Skin epidermis (tissue), 12 donors: ENCODE measurements around the gene TPD52L3.
A peak's percentile ranks its signal among the peaks of the same experiment; 100 is the strongest.

Experiments
- H3K27ac ChIP-seq, 21 experiments: fragments of 200-600 bp; sonication (generic) in 11 of 21; one replicate each; pipeline ENCODE4 v1.5.0; 2020; ENCODE audit warnings: mild to moderate bottlenecking in 3 of 21, inconsistent platforms in 2 of 21, moderate library complexity in 2 of 21
- H3K4me3 ChIP-seq, 7 experiments: fragments of 200-600 bp; sonication (generic) in 2 of 7; one replicate each; pipeline ENCODE4 v1.5.0; 2020; ENCODE audit warnings: inconsistent platforms in 2 of 7, mild to moderate bottlenecking in 2 of 7, moderate library complexity in 1 of 7

Gene TPD52L3

GRCh38 chr9:6328103-6328502, at the start of gene TPD52L3:
TSS of gene TPD52L3 (plus strand) at chr9:6328375. CDS start at chr9:6328596, 221 bp downstream.
- Histone ChIP-seq H3K4me3 (no peak within 1 kb of the TSS), H3K27ac (no peak within 1 kb of the TSS)

- H3K4me3 ChIP-seq: no peak overlapping the region
- no peak overlapping the region for H3K27ac ChIP-seq
Observed at GRCh38 chr9:6301858-6302257, 26.3 kb upstream of the TPD52L3 start.

- Histone ChIP-seq H3K4me3 (no peak overlapping the region), H3K27ac (no peak overlapping the region)
Observed at GRCh38 chr9:6302417-6302816, 25.8 kb upstream of the TPD52L3 start.

DNA sequence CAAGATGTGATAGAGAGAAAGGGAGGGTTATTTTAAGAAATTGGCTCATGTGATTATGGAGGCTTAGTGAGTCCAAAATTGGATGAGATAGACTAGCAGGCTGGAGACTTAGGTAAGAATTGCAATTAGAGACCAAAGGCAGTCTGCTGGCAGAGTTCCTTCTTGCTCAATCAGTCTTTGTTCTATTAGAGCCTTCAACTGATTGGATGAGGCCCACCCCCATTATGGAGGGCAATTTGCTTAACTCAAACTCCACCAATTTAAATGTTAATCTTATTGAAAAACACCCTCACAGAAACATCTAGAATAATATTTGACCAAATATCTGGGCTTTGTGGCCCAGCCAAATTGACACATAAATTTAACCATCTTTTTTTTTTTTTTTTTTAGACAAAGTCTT, 23.9 kb upstream of the TPD52L3 start:
- Histone ChIP-seq H3K27ac (no peak overlapping the region), H3K4me3 (no peak overlapping the region)

GRCh38 chr9:6305954-6306563, 22.1 kb upstream of the TPD52L3 start:
- H3K27ac ChIP-seq: no peak overlapping the region
- H3K4me3 ChIP-seq: no peak overlapping the region

GRCh38 chr9:6307551-6308096, 20.6 kb upstream of the TPD52L3 start:
- Histone ChIP-seq H3K27ac (no peak overlapping the region), H3K4me3 (no peak overlapping the region)

DNA sequence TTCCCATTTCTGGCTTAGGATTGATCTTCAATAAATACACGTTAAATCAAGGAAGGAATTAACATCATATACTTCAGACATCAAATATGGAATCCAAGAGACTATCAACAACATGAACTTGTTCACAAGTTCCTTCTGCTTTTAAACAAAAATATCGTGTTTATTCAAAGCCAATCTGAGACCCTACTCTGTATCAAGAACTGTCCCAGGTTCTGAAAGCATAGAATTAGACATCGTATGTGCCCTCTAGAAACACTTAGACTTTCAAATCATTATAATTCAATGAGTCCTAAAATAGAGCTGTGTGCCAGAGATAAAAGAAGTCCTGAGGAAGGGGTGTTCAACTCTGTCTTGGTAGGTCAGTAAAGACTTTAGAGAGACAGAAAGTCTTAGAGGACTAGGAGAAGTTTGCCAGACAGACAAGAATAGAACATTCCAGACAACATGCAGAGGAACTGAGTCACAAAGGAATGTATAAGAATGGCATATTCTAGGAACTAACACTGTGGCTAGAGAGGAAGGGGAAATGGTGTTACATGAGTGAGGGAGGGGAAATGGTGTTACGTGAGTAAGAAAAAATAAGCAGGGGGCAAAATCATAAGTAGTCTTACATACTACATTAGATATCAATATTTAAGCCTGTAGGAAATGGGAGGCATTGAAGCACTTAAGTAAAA, 2.9 kb downstream of the TPD52L3 start:
- H3K27ac ChIP-seq: no peak overlapping the region
- no peak overlapping the region for H3K4me3 ChIP-seq

- H3K27ac ChIP-seq: no peak overlapping the region
- H3K4me3 ChIP-seq: no peak overlapping the region
Observed at GRCh38 chr9:6334305-6334704, 6.1 kb downstream of the TPD52L3 start.

- no peak overlapping the region for H3K27ac ChIP-seq
- H3K4me3 ChIP-seq: no peak overlapping the region
Observed at GRCh38 chr9:6348766-6349165, 20.6 kb downstream of the TPD52L3 start.

- H3K4me3 ChIP-seq: no peak overlapping the region
- no peak overlapping the region for H3K27ac ChIP-seq
Observed at GRCh38 chr9:6351737-6352136, 23.6 kb downstream of the TPD52L3 start.

DNA sequence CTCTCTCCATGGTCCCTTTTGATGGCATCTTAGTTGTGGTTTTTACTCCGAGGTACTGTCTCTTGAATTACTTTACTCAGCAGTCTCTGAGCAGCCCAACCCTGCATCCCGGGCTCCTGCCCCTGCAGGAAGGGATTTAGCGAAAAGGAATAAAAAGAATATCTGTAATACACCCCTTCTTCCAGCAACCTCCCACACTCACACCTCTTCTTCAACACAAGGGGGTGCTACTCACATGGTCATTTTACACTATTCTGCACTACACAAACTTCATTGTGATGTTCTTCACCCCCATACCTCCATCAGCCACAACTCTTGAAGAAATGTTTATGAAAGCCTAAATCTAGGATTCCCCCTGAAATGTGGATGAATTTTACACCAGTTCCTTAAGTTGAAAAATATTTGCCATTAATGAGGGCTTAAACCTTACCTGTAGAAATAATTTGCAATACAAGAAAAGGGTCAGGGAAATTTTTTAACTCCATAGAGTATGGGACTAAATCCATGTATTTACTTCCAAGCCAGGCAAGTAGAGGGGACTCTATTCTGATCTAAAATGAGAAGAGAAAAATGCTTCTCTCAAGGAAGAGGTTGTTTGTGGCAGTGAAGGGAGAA, 26.0 kb downstream of the TPD52L3 start:
- no peak overlapping the region for H3K27ac ChIP-seq
- no peak overlapping the region for H3K4me3 ChIP-seq

DNA sequence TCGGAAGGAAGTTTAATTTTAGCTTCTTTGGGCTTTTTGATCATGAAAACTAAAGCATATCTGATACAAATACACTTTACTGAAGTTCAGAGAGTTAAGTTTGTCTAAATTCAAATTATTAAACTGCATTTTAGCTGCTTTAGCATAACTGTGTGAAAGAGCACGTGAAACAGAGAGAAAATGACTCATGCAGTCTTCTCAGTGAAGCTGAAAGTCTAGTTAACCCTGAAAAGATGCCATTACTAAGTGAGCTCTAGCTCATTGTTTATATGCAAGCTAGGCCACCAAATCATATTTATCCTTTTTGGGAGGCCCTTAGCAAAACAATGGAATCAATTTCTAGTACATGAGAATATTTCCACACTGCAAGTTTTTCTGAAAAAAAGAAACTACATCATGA, 27.6 kb downstream of the TPD52L3 start:
- Histone ChIP-seq H3K4me3 (no peak overlapping the region), H3K27ac (peak overlapping the region in 1 of 21 experiments; percentile 27)

GRCh38 chr9:6356441-6356840, 28.3 kb downstream of the TPD52L3 start:
- Histone ChIP-seq H3K27ac (no peak overlapping the region), H3K4me3 (no peak overlapping the region)

GRCh38 chr9:6356904-6357303, 28.7 kb downstream of the TPD52L3 start:
- Histone ChIP-seq H3K27ac (no peak overlapping the region), H3K4me3 (no peak overlapping the region)

DNA sequence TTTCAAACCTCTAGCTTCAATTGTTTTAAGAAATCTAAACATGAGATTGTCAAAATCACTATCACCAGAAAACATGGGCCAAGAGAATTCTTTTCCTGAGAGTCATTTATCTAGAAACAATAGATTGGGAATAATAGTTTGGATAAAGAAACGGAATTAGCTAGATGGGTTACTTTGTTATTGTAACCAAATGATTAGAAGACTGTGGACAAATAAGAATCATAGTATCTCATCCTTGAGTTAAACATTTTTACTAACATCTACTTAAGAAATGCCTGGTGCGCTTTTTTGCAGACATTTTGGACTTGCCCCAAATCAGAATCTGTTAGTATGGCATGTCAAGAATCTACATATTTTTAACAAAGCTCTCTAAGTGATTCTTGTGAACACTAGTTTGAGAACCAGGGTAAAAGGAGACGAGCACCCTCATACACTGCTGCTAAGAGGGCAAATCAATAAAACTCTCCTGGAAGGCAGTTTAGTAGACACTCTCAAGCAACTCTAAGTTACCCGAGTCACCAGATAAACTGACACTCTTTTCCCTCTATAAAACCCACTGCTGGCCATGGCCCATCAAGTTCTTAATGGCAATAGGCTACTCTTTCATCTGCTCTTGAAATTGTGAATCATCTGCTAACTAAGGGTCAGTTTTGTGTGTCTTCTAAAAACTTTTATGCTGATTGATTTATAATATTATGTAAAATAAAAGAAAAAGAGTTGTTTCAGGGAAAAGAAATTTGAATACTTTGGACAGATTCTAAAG, 39.1 kb downstream of the TPD52L3 start:
- Histone ChIP-seq H3K4me3 (no peak overlapping the region), H3K27ac (no peak overlapping the region)

GRCh38 chr9:6368831-6369230, 40.7 kb downstream of the TPD52L3 start:
- Histone ChIP-seq H3K4me3 (no peak overlapping the region), H3K27ac (no peak overlapping the region)
